CD4-positive, alpha-beta memory T cell (primary cell): ENCODE results near the gene DNAH1. TPM values are rescaled to one million over a fixed set of nuclear protein-coding genes. Genes with fewer than 3 reads are reported as not detected.

ENCODE experiments used
- CTCF ChIA-PET: fragments of 350-600 bp; sonication (Branson Sonifier 250); formaldehyde crosslinking; loops from one replicate; lab custom pipeline; 2021; ENCODE audit warnings: inconsistent platforms; ENCODE audit not compliant: partially characterized antibody; lab: Charles Lee
- POLR2A ChIA-PET: fragments of 350-600 bp; sonication (Branson Sonifier 250); formaldehyde crosslinking; loops from one replicate; lab custom pipeline; 2021; ENCODE audit not compliant: partially characterized antibody; lab: Charles Lee
- DNase-seq, 5 donors: peaks; one replicate each; pipeline versions ENCODE4 v3.0.0 to v3.0.0-alpha.2; 2020 to 2022; ENCODE audit warnings: mixed read lengths in 1 of 5
- H3K27ac ChIP-seq: one replicate; pipeline ENCODE4 v1.7.0; 2013; ENCODE audit warnings: low read depth, low read length
- H3K27me3 ChIP-seq: 2 replicates; pipeline ENCODE4 v1.7.0; 2013; ENCODE audit warnings: mild to moderate bottlenecking, low read length, moderate library complexity; ENCODE audit not compliant: insufficient read depth
- H3K36me3 ChIP-seq: 2 replicates; pipeline ENCODE4 v1.7.0; 2013; ENCODE audit warnings: mild to moderate bottlenecking, low read length, moderate library complexity; ENCODE audit not compliant: insufficient read depth
- H3K4me1 ChIP-seq: 2 replicates; pipeline ENCODE4 v1.7.0; 2013; ENCODE audit warnings: mild to moderate bottlenecking, low read length, moderate library complexity; ENCODE audit not compliant: insufficient read depth
- H3K4me3 ChIP-seq, 2 donors: one replicate each; pipeline ENCODE4 v1.7.0; 2013; ENCODE audit warnings: low read length in 2 of 2, mild to moderate bottlenecking in 1 of 2
- H3K9me3 ChIP-seq, 2 donors: one replicate each; pipeline ENCODE4 v1.7.0; 2013; ENCODE audit warnings: low read length in 2 of 2, control low read depth in 1 of 2; ENCODE audit not compliant: control insufficient read depth in 1 of 2
- H3K27ac Mint-ChIP-seq, 7 donors: one replicate each; pipeline ENCODE4 v1.8.0; 2020 to 2021; ENCODE audit warnings: mixed read lengths in 7 of 7, mild to moderate bottlenecking in 6 of 7, inconsistent platforms in 3 of 7, moderate library complexity in 3 of 7
- H3K27me3 Mint-ChIP-seq, 2 donors: one replicate each; pipeline ENCODE4 v1.8.0; 2020 to 2021; ENCODE audit warnings: mixed read lengths in 2 of 2
- H3K36me3 Mint-ChIP-seq, 2 donors: one replicate each; pipeline ENCODE4 v1.8.0; 2020 to 2021; ENCODE audit warnings: mixed read lengths in 2 of 2, inconsistent platforms in 1 of 2, mild to moderate bottlenecking in 1 of 2
- H3K4me1 Mint-ChIP-seq, 4 donors: one replicate each; pipeline ENCODE4 v1.8.0; 2020 to 2021; ENCODE audit warnings: mixed read lengths in 4 of 4, mild to moderate bottlenecking in 1 of 4
- H3K4me3 Mint-ChIP-seq, 8 donors: one replicate each; pipeline ENCODE4 v1.8.0; 2020 to 2021; ENCODE audit warnings: mixed read lengths in 8 of 8, mild to moderate bottlenecking in 7 of 8, moderate library complexity in 6 of 8, inconsistent platforms in 3 of 8
- H3K9me3 Mint-ChIP-seq, 8 donors: one replicate each; pipeline ENCODE4 v1.8.0; 2020 to 2021; ENCODE audit warnings: mixed read lengths in 8 of 8, mild to moderate bottlenecking in 5 of 8, inconsistent platforms in 3 of 8, moderate library complexity in 1 of 8
- intact Hi-C: fragments of 100-400 bp; cut with micrococcal nuclease; formaldehyde crosslinking; loops from one replicate; pipeline ENCODE4 v1.15.1; 2023
- polyA plus RNA-seq, 2 donors: library from polyadenylated mRNA; unstranded; fragments of 300-500 nt; fragmentation: Illumina TruSeq; gene quantifications; one replicate each; pipeline ENCODE4 v1.2.3, GENCODE V29; 2021
- total RNA-seq, 2 experiments: library from RNA; stranded (reverse); gene quantifications; one replicate each; pipeline ENCODE4 v1.2.3, GENCODE V29; 2021

DNAH1 gene
- total and polyA plus RNA-seq, 4 experiments from 2014 or later = 0.02 to 49.8 (median 23.1) TPM

- no peaks in the 10 kb centered on the region for H3K27me3 Mint-ChIP-seq
- H3K4me3 ChIP-seq = no peak overlapping the region
- CTCF ChIA-PET = interaction anchor here (1.3 to 32.2 kb wide), 8 partner anchors 11 to 69 kb away, joined by 3 to 684 read pairs (median 12); partner anchors contain the start of genes DNAH1, PPM1M, TWF2 and WDR82
- peaks cover 16 to 41% of the 10 kb centered on the region in 2 donors for H3K36me3 Mint-ChIP-seq
- POLR2A ChIA-PET = interaction anchor here (1.3 to 37.2 kb wide), 10 partner anchors 7 to 233 kb away, joined by 3 to 1950 read pairs (median 12); partner anchors contain the start of genes DUSP7, PPM1M, TWF2 and WDR82
- peaks cover 19% of the 10 kb centered on the region for H3K36me3 ChIP-seq
- H3K4me1 Mint-ChIP-seq = peaks cover 17 to 43% (median 25%) of the 10 kb centered on the region in 4 donors
- no peaks in the 10 kb centered on the region for H3K27me3 ChIP-seq
- H3K4me1 ChIP-seq = peaks cover 33% of the 10 kb centered on the region
- intact Hi-C loops = no loop called here
- H3K4me3 Mint-ChIP-seq = peak overlapping the region in 6 of 8 donors; percentile 23 to 100 (median 99)
- H3K27ac Mint-ChIP-seq = peak overlapping the region in 4 of 7 donors; percentile 37 to 100 (median 64)
- no peak for DNase-seq
- no peaks in the 10 kb centered on the region for H3K9me3 Mint-ChIP-seq
- H3K27ac ChIP-seq = no peak overlapping the region
- no peaks in the 10 kb centered on the region for H3K9me3 ChIP-seq
Measured at GRCh38 chr3:52289338-52289746, 26.8 kb upstream of the DNAH1 start.

- Mint-ChIP-seq H3K36me3 (peaks cover 22 to 46% of the 10 kb centered on the region in 2 donors), H3K9me3 (no peaks in the 10 kb centered on the region), H3K4me3 (peak overlapping the region in 2 of 8 donors; percentile 23 to 40), H3K27me3 (no peaks in the 10 kb centered on the region), H3K4me1 (peaks cover 19 to 43% (median 27%) of the 10 kb centered on the region in 4 donors), H3K27ac (peak overlapping the region in 1 of 7 donors; percentile 57)
- Histone ChIP-seq H3K4me1 (peaks cover 33% of the 10 kb centered on the region), H3K4me3 (no peak overlapping the region), H3K27me3 (no peaks in the 10 kb centered on the region), H3K9me3 (no peaks in the 10 kb centered on the region), H3K27ac (no peak overlapping the region), H3K36me3 (peaks cover 19% of the 10 kb centered on the region)
- intact Hi-C loops = no loop called here
- DNase-seq = no peak
- ChIA-PET POLR2A (interaction anchor here (1.2 to 37.2 kb wide), 7 partner anchors 8 to 73 kb away, joined by 3 to 1950 read pairs (median 13); partner anchors contain the start of genes PPM1M, TWF2 and WDR82), CTCF (interaction anchor here (1.5 to 32.2 kb wide), 8 partner anchors 12 to 70 kb away, joined by 5 to 684 read pairs (median 18); partner anchors contain the start of genes DNAH1, PPM1M, TWF2 and WDR82)
Measured at GRCh38 chr3:52289747-52290595, 26.1 kb upstream of the DNAH1 start.

DNA sequence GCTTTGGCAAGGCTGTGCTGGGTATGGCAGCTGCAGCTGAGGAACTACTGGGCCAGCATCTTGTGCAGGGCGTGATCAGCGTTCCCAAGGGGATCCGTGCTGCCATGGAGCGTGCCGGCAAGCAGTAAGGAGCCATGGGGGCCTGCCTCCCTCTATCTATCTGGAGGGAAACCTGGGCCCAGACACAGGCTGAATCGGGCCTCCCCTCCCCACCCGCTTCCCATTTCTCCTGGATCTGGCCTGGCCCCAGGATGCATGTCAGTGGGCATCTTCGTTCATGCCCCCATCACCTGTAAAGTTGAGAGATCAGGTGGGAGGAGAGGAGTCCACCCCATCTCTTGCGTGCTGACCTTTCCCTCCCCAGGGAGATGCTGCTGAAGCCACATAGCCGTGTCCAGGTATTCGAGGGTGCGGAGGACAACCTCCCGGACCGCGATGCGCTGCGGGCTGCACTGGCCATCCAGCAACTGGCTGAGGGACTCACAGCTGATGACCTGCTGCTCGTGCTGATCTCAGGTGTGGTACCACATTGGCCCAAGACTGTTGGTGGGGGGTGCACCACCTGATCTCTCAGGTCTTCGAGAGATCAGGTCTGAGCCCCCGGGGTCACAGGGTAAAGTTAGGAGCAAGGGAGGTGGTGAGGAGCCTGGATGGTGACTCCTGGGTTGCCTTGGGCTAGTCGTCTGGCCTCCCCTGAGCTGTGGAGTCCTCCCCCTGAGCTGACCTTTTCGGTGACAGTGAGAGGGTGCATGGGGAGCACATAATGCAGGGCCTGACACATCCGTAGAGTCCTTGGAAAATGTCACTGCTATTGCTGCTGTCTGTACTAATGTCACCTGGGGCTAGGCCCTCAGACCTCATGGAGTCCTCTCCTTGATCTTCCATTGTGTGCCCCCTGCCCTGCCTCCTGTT, 25.3 kb upstream of the DNAH1 start:
- H3K9me3 ChIP-seq = no peaks in the 10 kb centered on the region
- H3K27ac ChIP-seq = no peak overlapping the region
- Mint-ChIP-seq H3K27ac (peak overlapping the region in 3 of 7 donors; percentile 55 to 83 (median 72)), H3K27me3 (no peaks in the 10 kb centered on the region), H3K36me3 (peaks cover 22 to 55% of the 10 kb centered on the region in 2 donors), H3K4me1 (peaks cover 19 to 41% (median 29%) of the 10 kb centered on the region in 4 donors), H3K4me3 (peak overlapping the region in 4 of 8 donors; percentile 29 to 78 (median 40)), H3K9me3 (no peaks in the 10 kb centered on the region)
- H3K4me1 ChIP-seq = peaks cover 33% of the 10 kb centered on the region
- DNase-seq = no peak
- H3K27me3 ChIP-seq = no peaks in the 10 kb centered on the region
- ChIA-PET POLR2A (interaction anchor here (1.2 to 37.2 kb wide), 4 partner anchors 9 to 44 kb away, joined by 3 to 1950 read pairs (median 78); partner anchors contain the start of genes PPM1M, TWF2 and WDR82), CTCF (interaction anchor here (1.2 to 32.2 kb wide), 5 partner anchors 26 to 71 kb away, joined by 5 to 684 read pairs (median 17); partner anchors contain the start of genes DNAH1, PPM1M and TWF2)
- H3K36me3 ChIP-seq = peaks cover 19% of the 10 kb centered on the region
- H3K4me3 ChIP-seq = no peak overlapping the region
- intact Hi-C loops = loop anchor here (1.0 kb wide), 1 partner anchor 48 kb away; no protein-coding TSS in a partner anchor

GRCh38 chr3:52291508-52292181, 24.5 kb upstream of the DNAH1 start:
- peaks cover 31% of the 10 kb centered on the region for H3K4me1 ChIP-seq
- H3K27ac Mint-ChIP-seq = peak overlapping the region in 4 of 7 donors; percentile 35 to 83 (median 64)

GRCh38 chr3:52292247-52293065, 23.7 kb upstream of the DNAH1 start:
- Histone ChIP-seq H3K9me3 (no peaks in the 10 kb centered on the region), H3K4me1 (peaks cover 24% of the 10 kb centered on the region), H3K27ac (no peak overlapping the region), H3K4me3 (no peak overlapping the region), H3K36me3 (peaks cover 19% of the 10 kb centered on the region), H3K27me3 (no peaks in the 10 kb centered on the region)
- Mint-ChIP-seq H3K9me3 (no peaks in the 10 kb centered on the region), H3K27me3 (no peaks in the 10 kb centered on the region), H3K4me1 (peaks cover 13 to 34% (median 22%) of the 10 kb centered on the region in 4 donors), H3K36me3 (peaks cover 19 to 53% of the 10 kb centered on the region in 2 donors), H3K4me3 (no peak overlapping the region), H3K27ac (no peak overlapping the region)
- DNase-seq = no peak
- POLR2A ChIA-PET = interaction anchor here (0.8 to 37.2 kb wide), 3 partner anchors 13 to 47 kb away, joined by 3 to 1950 read pairs (median 3); partner anchors contain the start of genes PPM1M and TWF2
- intact Hi-C loops = no loop called here
- CTCF ChIA-PET = interaction anchor here (0.6 to 32.2 kb wide), 5 partner anchors 28 to 156 kb away, joined by 3 to 684 read pairs (median 3); partner anchors contain the start of genes PPM1M and TWF2

More at GRCh38 chr3:52291508-52292181, 24.5 kb upstream of the DNAH1 start:
- ChIA-PET CTCF (interaction anchor here (0.6 to 32.2 kb wide), 7 partner anchors 29 to 157 kb away, joined by 3 to 684 read pairs (median 5); partner anchors contain the start of genes PPM1M and TWF2), POLR2A (interaction anchor here (1.0 to 37.2 kb wide), 2 partner anchors 45 to 48 kb away, joined by 3 to 1950 read pairs; partner anchors contain the start of genes PPM1M and TWF2)
- Mint-ChIP-seq H3K36me3 (peaks cover 22 to 58% of the 10 kb centered on the region in 2 donors), H3K4me3 (peak overlapping the region in 4 of 8 donors; percentile 29 to 78 (median 40)), H3K27me3 (no peaks in the 10 kb centered on the region), H3K4me1 (peaks cover 18 to 40% (median 27%) of the 10 kb centered on the region in 4 donors), H3K9me3 (no peaks in the 10 kb centered on the region)
- no peak for DNase-seq
- H3K27ac ChIP-seq = no peak overlapping the region
- H3K4me3 ChIP-seq = no peak overlapping the region
- H3K27me3 ChIP-seq = no peaks in the 10 kb centered on the region
- no peaks in the 10 kb centered on the region for H3K9me3 ChIP-seq
- peaks cover 19% of the 10 kb centered on the region for H3K36me3 ChIP-seq
- intact Hi-C loops = loop anchor here (1.0 kb wide), 1 partner anchor 48 kb away; no protein-coding TSS in a partner anchor
